Gastroesophageal sphincter (tissue), 3 donors: ENCODE results near the gene PREX1.

ENCODE experiments used
- CTCF ChIP-seq, 4 experiments: fragments of 200-600 bp in 2 of 4; fragments of 450-650 bp in 2 of 4; sonication (generic) in 1 of 4; IDR thresholded peaks; one replicate each; pipeline ENCODE4 v1.5.1; 2017 to 2019; ENCODE audit warnings: antibody characterized with exemption in 4 of 4, mild to moderate bottlenecking in 2 of 4, moderate library complexity in 2 of 4
- EP300 ChIP-seq: sonication (generic); formaldehyde crosslinking; IDR thresholded peaks from one replicate; pipeline ENCODE4 v1.6.1; 2017; ENCODE audit warnings: antibody characterized with exemption, mild to moderate bottlenecking

GRCh38 chr20:48584391-48585060 lies 243.3 kb downstream of the PREX1 start:
- no peak for TF ChIP-seq CTCF (IDR thresholded peaks at IDR 0.05)
- TF ChIP-seq EP300: no peak
